Astrocyte of the cerebellum (primary cell): ENCODE data around the gene APOC1.
"Not testable (repeated sequence)": the region's sequence is repeated elsewhere in the genome, so short reads cannot be mapped to it uniquely, and the experiment has no call there.

Experiments used
- DNase-seq: peaks from one replicate; pipeline ENCODE4 v3.0.0-alpha.2; 2011; ENCODE audit warnings: low read depth
- H3K4me3 ChIP-seq: 2 replicates; pipeline ENCODE4 v1.5.1; 2011; ENCODE audit warnings: mild to moderate bottlenecking, low read depth, low read length, moderate library complexity
- CTCF ChIP-seq: IDR thresholded peaks from 2 replicates; pipeline ENCODE4 v1.5.1; 2012; ENCODE audit warnings: low read length, low read depth, moderate library complexity, mild to moderate bottlenecking; ENCODE audit errors: missing control alignments
- in situ Hi-C: cut with HindIII; loops from 2 replicates; pipeline ENCODE4 v1.10.0; 2017; ENCODE audit warnings: low sequenced_read_pairs

APOC1 gene

DNA sequence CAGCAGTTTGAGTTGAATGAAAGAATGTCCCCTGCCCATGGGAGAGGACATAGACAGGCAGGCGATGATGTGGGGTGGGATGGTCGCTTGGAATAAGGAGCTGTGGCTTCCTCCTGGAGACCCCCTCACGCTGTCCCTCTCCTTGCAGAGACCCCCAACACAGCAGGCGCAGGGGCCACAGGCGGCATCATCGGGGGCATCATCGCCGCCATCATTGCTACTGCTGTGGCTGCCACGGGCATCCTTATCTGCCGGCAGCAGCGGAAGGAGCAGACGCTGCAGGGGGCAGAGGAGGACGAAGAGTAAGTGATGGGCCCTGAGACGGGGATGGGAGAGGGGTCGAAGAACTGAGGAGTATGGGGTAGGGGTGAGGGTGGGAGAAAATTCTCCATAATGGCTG lies 32.3 kb upstream of the APOC1 start:
- in situ Hi-C loops = no loop called here
- DNase-seq = no peak
- no peak overlapping the region for H3K4me3 ChIP-seq
- no peak for TF ChIP-seq CTCF

DNA sequence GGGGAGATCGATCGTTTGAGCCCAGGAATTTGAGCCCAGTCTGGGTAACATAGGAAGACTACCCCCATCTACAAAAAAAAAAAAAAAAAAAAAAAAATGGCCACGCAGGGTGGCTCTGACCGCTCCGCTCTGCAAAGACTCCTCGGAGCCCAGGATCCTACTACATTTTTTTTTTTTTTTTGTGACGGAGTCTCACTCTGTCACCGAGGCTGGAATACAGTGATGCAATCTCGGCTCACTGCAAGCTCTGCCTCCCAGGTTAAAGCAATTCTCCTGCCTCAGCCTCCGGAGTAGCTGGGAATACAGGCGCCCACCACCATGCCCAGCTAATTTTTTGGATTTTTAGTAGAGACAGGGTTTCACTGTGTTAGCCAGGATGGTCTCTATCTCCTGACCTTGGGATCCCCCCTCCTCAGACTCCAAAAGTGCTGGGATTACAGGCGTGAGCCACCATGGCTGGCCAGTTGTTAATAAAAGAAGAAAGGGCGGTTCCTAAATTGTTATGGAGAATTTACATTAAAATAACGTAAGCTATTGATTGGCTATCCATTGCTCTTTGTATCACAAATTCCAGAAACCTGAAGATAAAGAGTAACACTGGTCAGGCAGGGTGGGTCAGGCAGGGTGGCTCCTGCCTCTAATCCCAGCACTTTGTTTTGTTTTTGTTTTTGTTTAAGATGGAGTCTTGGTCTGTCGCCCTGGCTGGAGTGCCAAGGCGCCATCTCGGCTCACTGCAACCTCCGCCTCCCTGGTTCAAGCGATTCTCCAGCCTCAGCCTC lies 31.6 kb upstream of the APOC1 start:
- in situ Hi-C loops, H3K4me3 ChIP-seq, DNase-seq: not testable (repeated sequence)

DNA sequence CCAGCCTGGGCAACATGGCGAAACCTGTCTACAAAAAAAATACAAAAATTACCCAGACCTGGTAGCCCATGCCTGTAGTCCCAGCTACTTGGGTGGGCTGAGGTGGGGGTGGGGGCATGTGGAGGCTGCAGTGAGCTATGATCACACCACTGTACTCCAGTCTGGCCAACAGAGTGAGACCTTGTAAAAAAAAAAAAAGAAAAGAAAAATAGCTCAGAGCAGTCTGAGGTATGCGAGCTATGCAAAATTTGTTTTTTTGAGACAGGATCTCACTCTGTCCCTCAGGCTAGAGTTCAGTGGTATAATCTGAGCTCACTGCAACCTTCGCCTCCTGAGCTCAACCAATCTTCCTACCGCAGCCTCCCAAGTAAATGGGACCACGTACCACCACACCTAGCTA lies 30.5 kb upstream of the APOC1 start:
- in situ Hi-C loops = no loop called here
- no peak overlapping the region for H3K4me3 ChIP-seq
- no peak for DNase-seq
- no peak for TF ChIP-seq CTCF

DNA sequence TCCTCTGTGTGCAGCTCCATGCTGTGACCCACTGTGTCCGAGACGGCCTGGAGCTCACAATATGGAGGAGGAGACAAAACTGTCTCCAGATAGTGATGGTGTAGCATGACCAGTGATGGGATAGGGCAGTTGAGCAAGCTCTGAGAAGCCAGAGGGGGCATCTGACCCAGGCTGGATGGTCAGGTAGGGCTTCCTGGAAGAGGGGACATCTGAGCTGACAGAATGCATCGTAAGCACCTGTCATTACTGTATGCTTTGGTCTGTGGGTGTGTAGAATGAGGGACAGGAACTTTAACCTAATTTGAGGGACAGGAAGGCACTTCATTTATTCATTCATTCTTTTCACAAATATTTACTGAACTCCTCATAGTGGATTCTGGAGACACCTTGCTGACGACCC lies 29.8 kb upstream of the APOC1 start:
- in situ Hi-C loops = no loop called here
- no peak overlapping the region for H3K4me3 ChIP-seq
- no peak for TF ChIP-seq CTCF
- no peak for DNase-seq

- no peak overlapping the region for H3K4me3 ChIP-seq
- in situ Hi-C loops = no loop called here
- TF ChIP-seq CTCF = no peak
- no peak for DNase-seq
Measured at GRCh38 chr19:44886141-44886540, 28.3 kb upstream of the APOC1 start.

DNA sequence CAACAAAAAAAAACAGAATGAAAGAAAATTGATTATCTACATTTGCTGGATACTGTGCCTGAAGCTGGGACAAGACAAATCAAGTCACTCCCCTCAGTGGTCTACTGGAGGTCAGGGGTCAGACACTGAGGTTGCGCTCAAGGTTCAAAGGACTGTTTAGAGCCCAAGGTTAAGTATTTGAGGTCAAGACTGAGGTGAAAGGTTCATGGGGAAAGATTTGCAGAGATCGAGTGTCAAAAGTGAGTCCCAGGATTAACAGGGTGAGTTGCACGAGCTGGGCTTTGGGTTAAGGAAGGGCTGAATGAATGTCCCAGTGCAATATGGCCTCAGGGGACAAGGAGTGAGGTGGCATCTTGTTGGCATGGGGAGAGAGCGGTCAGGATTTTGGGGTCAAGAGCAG lies 26.8 kb upstream of the APOC1 start:
- no peak for DNase-seq
- TF ChIP-seq CTCF = no peak
- in situ Hi-C loops = no loop called here
- no peak overlapping the region for H3K4me3 ChIP-seq

- H3K4me3 ChIP-seq, DNase-seq, in situ Hi-C loops: not testable (repeated sequence)
Measured at GRCh38 chr19:44888335-44888734, 26.1 kb upstream of the APOC1 start.
